HG02678 (cell line): ENCODE results near the gene CHRDL1.
A peak's percentile ranks its signal among the peaks of the same experiment; 100 is the strongest.
"Not testable (repeated sequence)": the region's sequence is repeated elsewhere in the genome, so short reads cannot be mapped to it uniquely, and the experiment has no call there.

Source experiments
- ATAC-seq: cut with Tn5 transposase; IDR thresholded peaks from one replicate; pipeline ENCODE4 v1.9.1; 2021; ENCODE audit warnings: mild to moderate bottlenecking, moderate library complexity; ENCODE audit not compliant: unreplicated experiment

The CHRDL1 gene

DNA sequence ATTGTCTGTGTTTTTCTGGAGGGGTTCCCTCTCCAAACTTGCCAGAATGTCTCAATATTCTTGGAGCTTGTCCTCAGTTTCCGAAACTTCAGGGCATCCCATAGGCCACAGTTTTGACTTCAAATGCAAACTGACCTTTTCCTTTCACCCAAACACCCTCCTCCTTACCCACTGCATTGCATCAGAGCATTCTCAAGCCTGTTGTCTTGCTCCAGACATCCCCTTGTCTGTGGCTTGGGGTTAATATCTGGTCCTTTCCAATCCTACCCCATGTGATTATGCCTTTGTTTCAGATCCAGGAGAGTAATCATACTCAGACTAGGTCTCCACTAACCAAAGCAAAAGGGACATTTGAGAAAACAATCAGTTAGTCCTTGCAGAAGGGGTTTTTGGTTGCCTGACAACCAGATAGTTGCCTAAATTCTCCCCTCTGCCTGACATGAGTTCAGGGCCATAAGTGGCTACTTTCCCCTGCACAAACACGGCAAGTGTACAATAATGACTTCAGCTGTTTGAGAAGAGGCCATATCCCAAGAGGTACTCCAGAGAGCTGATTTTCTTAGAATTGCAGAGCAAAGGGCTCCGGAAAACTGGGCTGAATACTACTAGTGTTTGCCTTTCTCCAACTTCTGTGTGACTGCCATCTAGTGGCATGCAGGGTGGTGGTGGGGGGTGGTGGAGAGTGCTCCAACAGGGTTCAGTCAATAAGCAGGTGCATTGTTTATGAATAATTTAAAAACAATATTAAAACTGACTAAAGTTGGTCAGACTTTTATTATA is 130.2 kb downstream of the CHRDL1 start:
- peak; percentile 76 for ATAC-seq

DNA sequence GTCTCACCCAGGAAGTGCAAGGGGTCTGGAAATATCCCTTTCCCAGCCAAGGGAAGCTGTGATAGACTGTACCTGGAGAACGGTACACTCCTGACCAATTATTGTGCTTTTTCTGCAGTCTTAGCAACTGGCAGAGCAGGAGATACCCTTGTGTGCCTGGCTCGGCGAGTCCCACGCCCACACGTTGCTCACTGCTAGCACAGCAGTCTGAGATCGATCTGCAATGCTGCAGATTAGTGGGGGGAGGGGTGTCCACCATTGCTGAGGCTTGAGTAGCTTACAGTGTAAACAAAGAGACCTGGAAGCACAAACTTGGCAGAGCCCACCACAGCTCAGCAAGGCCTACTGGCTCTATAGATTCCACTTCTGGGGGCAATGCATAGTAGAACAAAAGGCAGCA is 138.5 kb downstream of the CHRDL1 start:
- ATAC-seq, result no peak

DNA sequence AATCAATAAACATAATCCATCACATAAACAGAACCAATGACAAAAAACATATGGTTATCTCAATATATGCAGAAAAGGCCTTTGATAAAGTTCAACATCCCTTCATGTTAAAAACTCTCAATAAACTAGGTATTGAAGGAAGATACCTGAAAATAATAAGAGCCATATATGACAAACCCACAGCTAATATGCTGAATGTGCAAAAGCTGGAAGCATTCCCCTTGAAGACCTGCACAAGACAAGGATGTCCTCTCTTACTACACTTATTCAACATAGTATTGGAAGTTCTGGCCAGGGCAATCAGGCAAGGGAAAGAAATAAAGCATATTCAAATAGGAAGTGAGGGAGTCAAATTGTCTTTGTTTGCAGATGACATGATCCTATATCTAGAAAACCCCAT is 141.3 kb downstream of the CHRDL1 start:
- not testable (repeated sequence) for ATAC-seq

DNA sequence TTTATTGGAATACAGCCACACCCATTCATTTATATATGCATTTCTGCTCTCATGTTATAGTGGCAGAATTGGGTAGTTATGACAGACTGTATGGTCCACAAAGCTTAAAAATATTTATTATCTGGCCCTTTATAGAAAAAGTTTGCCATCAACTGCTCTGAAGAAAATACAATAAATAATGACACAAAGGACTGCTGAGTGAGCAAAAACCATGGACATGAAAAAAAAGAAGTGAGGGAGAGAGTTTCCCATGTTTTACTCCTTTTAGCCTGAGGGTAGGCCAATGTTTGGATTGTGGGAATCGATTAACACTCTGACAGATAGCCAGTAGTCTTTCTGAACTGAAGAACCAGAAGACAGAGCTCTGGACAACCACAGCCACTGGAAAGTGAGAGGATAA is 149.2 kb downstream of the CHRDL1 start:
- no peak for ATAC-seq
